Keratinocyte (primary cell): Measurements from ENCODE around the gene GINS2. TPM values are rescaled to one million over a fixed set of nuclear protein-coding genes. Genes with fewer than 3 reads are reported as not detected.

Experiments
- DNase-seq: peaks from one replicate; pipeline ENCODE4 v3.0.0-alpha.2; 2011; ENCODE audit warnings: low read depth, missing footprints, low spot score
- FAIRE-seq: peaks from 2 replicates; lab custom pipeline; 2011; peaks lifted over from hg19 to GRCh38; lab: Jason Lieb, UNC
- H2AFZ ChIP-seq: 2 replicates; pipeline ENCODE4 v1.6.0; 2012; ENCODE audit warnings: low read length, control low read depth, inconsistent platforms; ENCODE audit not compliant: control insufficient read depth
- H3K27ac ChIP-seq: 2 replicates; pipeline ENCODE4 v1.5.1; 2011; ENCODE audit warnings: low read length; ENCODE audit not compliant: control insufficient read depth, insufficient read depth
- H3K27me3 ChIP-seq: 3 replicates; pipeline ENCODE4 v1.6.0; 2011; ENCODE audit warnings: low read length; ENCODE audit not compliant: control insufficient read depth, insufficient read depth; ENCODE audit errors: extremely low read depth
- H3K36me3 ChIP-seq, 2 experiments: 2 replicates in 1 of 2; 3 replicates in 1 of 2; pipeline ENCODE4 v1.5.1; 2011; ENCODE audit warnings: low read length in 2 of 2, mild to moderate bottlenecking in 1 of 2; ENCODE audit not compliant: control insufficient read depth in 2 of 2, insufficient read depth in 2 of 2; ENCODE audit errors: extremely low read depth in 1 of 2
- H3K4me1 ChIP-seq: 3 replicates; pipeline ENCODE4 v1.5.1; 2011; ENCODE audit warnings: low read length; ENCODE audit not compliant: control insufficient read depth, insufficient read depth; ENCODE audit errors: extremely low read depth
- H3K4me2 ChIP-seq: 3 replicates; pipeline ENCODE4 v1.6.0; 2011; ENCODE audit warnings: low read depth, low read length; ENCODE audit not compliant: control insufficient read depth, insufficient read depth; ENCODE audit errors: extremely low read depth
- H3K4me3 ChIP-seq, 3 experiments: fragments of 200-600 bp in 1 of 3; sonication (generic) in 1 of 3; 2 replicates in 2 of 3; 3 replicates in 1 of 3; pipeline ENCODE4 v1.5.1; 2011 to 2016; ENCODE audit warnings: low read length in 3 of 3, mild to moderate bottlenecking in 3 of 3, control low read depth in 2 of 3, inconsistent platforms in 1 of 3, low read depth in 1 of 3, mixed read lengths in 1 of 3, mixed run types in 1 of 3, moderate library complexity in 1 of 3; ENCODE audit not compliant: control insufficient read depth in 2 of 3, insufficient read depth in 2 of 3; ENCODE audit errors: extremely low read depth in 1 of 3
- H3K79me2 ChIP-seq: 2 replicates; pipeline ENCODE4 v1.6.0; 2012; ENCODE audit warnings: low read length; ENCODE audit not compliant: control insufficient read depth, insufficient read depth
- H3K9ac ChIP-seq: 3 replicates; pipeline ENCODE4 v1.6.0; 2011; ENCODE audit warnings: low read length; ENCODE audit not compliant: control insufficient read depth, insufficient read depth; ENCODE audit errors: extremely low read depth
- H3K9me1 ChIP-seq: 3 replicates; pipeline ENCODE4 v1.6.0; 2011; ENCODE audit warnings: low read length; ENCODE audit not compliant: control insufficient read depth, insufficient read depth; ENCODE audit errors: extremely low read depth
- H3K9me3 ChIP-seq: 2 replicates; pipeline ENCODE4 v1.5.1; 2012; ENCODE audit warnings: low read depth, low read length; ENCODE audit not compliant: control insufficient read depth
- H4K20me1 ChIP-seq: 3 replicates; pipeline ENCODE4 v1.6.0; 2011; ENCODE audit warnings: low read length; ENCODE audit not compliant: control insufficient read depth, insufficient read depth; ENCODE audit errors: extremely low read depth
- EZH2 ChIP-seq: IDR thresholded peaks from one replicate; pipeline ENCODE4 v1.6.1; 2012; ENCODE audit warnings: inconsistent platforms, mild to moderate bottlenecking, low read length, moderate library complexity
- dilution Hi-C: fragments of 300-500 bp; cut with MboI; formaldehyde crosslinking; loops from one replicate; pipeline ENCODE4 v1.7.0; 2020; ENCODE audit warnings: low sequenced_read_pairs; ENCODE audit not compliant: extremely low pct_ligation_motif_present
- polyA plus RNA-seq, 5 experiments: library from polyadenylated mRNA; depleted of rRNA in 3 of 5; stranded (reverse) in 3 of 5; stranded (forward) in 1 of 5; unstranded in 1 of 5; fragments of >200 nt; gene quantifications; 1 replicate in 1 of 5; 2 replicates in 3 of 5; 3 replicates in 1 of 5; pipeline versions ENCODE4 v1.2.1 to v1.2.3, GENCODE V29; 2011 to 2012; ENCODE audit warnings: missing spikeins in 2 of 5, low read depth in 1 of 5, low replicate concordance in 1 of 5
- TF ChIP-seq, protein P1 (sequence below), 3 experiments: IDR thresholded peaks in 1 of 3; conservative IDR thresholded peaks in 1 of 3; optimal IDR thresholded peaks in 1 of 3; 2 replicates in 2 of 3; 3 replicates in 1 of 3; pipeline versions ENCODE3 to v1.5.1; 2011; ENCODE audit warnings: low read length in 3 of 3, mild to moderate bottlenecking in 3 of 3, moderate library complexity in 2 of 3, control low read depth in 1 of 3, inconsistent platforms in 1 of 3; ENCODE audit not compliant: insufficient read depth in 2 of 3; ENCODE audit errors: extremely low read depth in 1 of 3

GINS2 gene
- polyA plus RNA-seq, 1 donor (not counting 4 experiments of a cell fraction or from before 2014, with no cell fraction given) = 11.2 TPM

DNA sequence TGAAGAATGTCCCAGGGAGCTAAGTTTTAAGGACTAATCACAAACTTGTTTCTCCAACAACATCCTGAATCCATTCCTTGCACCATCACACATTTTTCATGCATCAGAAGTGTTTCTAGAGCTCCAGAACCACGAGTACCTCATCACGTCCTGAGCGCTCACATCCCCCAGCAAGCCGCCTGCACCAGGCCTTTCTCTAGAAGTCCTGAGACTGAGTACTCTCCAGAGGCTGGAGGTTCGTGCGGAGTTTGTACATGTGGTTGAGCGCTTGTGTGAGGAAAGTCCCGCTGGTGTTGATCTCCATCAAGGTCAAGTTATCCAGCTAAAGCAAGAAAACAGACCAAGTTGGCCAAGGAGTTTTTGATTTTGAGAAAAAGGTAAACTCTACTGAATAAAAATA is 10.7 kb downstream of the GINS2 start:
- no peak for DNase-seq

DNA sequence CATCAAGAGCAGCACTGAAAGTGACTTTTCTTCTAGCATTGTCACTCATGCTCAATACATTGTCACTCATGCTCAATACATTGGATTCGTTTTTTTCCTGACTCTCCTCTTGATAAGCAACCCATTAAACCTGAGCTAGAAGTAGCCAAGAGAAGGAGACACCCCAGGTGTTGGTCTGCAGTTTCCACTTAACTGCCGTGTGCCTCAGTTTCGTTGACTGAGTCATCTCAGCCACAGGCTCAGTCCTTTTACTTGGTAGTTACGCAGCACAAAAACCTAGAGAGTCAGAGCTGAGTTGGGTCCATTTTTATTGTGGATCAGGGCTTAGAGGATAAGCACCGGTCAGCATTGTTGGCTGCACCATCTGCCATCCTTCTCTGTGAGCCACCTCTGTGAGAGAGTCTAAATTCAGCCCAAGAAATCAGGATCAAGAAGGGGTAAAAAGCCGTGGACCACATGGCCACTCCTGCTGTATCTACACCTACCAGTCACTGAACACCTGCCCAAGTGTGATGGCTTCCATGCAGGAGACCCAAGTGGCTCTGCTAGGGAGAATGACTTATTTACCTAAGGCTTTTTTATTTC is 11.3 kb downstream of the GINS2 start:
- dilution Hi-C loops = no loop called here

More for the DNA sequence above, 10.7 kb downstream of the GINS2 start:
- Histone ChIP-seq H3K9me3 (no peaks in the 10 kb centered on the region), H4K20me1 (no peaks in the 10 kb centered on the region), H3K79me2 (no peaks in the 10 kb centered on the region), H2AFZ (no peak overlapping the region), H3K4me2 (no peak overlapping the region), H3K9ac (no peak overlapping the region), H3K4me3 (no peak overlapping the region), H3K4me1 (no peaks in the 10 kb centered on the region), H3K9me1 (no peaks in the 10 kb centered on the region), H3K27me3 (no peaks in the 10 kb centered on the region), H3K36me3 (peaks cover 6 to 24% of the 10 kb centered on the region in 2 experiments), H3K27ac (no peak overlapping the region)
- no peak for TF ChIP-seq EZH2
- TF ChIP-seq, protein P1, sequence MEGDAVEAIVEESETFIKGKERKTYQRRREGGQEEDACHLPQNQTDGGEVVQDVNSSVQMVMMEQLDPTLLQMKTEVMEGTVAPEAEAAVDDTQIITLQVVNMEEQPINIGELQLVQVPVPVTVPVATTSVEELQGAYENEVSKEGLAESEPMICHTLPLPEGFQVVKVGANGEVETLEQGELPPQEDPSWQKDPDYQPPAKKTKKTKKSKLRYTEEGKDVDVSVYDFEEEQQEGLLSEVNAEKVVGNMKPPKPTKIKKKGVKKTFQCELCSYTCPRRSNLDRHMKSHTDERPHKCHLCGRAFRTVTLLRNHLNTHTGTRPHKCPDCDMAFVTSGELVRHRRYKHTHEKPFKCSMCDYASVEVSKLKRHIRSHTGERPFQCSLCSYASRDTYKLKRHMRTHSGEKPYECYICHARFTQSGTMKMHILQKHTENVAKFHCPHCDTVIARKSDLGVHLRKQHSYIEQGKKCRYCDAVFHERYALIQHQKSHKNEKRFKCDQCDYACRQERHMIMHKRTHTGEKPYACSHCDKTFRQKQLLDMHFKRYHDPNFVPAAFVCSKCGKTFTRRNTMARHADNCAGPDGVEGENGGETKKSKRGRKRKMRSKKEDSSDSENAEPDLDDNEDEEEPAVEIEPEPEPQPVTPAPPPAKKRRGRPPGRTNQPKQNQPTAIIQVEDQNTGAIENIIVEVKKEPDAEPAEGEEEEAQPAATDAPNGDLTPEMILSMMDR (optimal IDR thresholded peaks at IDR 0.05 in 1 of 3, IDR thresholded peaks at IDR 0.05 in 1 of 3, conservative IDR thresholded peaks at IDR 0.05 in 1 of 3; ENCODE audit: extremely low read depth in 1 of 3, insufficient read depth in 2 of 3, low read length in 3 of 3) = no peak
- FAIRE-seq = no peak
- dilution Hi-C loops = no loop called here

More for the DNA sequence above, 11.3 kb downstream of the GINS2 start:
- no peaks in the 10 kb centered on the region for H3K27me3 ChIP-seq
- H3K4me3 ChIP-seq = no peak overlapping the region
- no peaks in the 10 kb centered on the region for H4K20me1 ChIP-seq
- no peaks in the 10 kb centered on the region for H3K9me1 ChIP-seq
- peaks cover 12 to 24% of the 10 kb centered on the region in 2 experiments for H3K36me3 ChIP-seq
- no peaks in the 10 kb centered on the region for H3K4me1 ChIP-seq
- DNase-seq (no peak), FAIRE-seq (no peak)
- no peaks in the 10 kb centered on the region for H3K79me2 ChIP-seq
- no peaks in the 10 kb centered on the region for H3K9me3 ChIP-seq
- no peak overlapping the region for H3K9ac ChIP-seq
- no peak overlapping the region for H3K4me2 ChIP-seq
- no peak for TF ChIP-seq EZH2
- TF ChIP-seq, protein P1 (optimal IDR thresholded peaks at IDR 0.05 in 1 of 3, IDR thresholded peaks at IDR 0.05 in 1 of 3, conservative IDR thresholded peaks at IDR 0.05 in 1 of 3; ENCODE audit: extremely low read depth in 1 of 3, insufficient read depth in 2 of 3, low read length in 3 of 3) = no peak
- no peak overlapping the region for H3K27ac ChIP-seq
- H2AFZ ChIP-seq = no peak overlapping the region
